GM12878 (cell line): ENCODE measurements around the gene DDX39B. TPM values are rescaled to one million over a fixed set of nuclear protein-coding genes. Genes with fewer than 3 reads are reported as not detected.
A peak's percentile ranks its signal among the peaks of the same experiment; 100 is the strongest.

Experiments
- ATAC-seq: fragments of 200-7000 bp; cut with Tn5 transposase; 3 replicates; pipeline ENCODE4 v1.9.1; 2020; ENCODE audit warnings: mild to moderate bottlenecking, moderate library complexity
- BruUV-seq: library from RNA; stranded (reverse); fragments of 400-500 nt; replicated peaks from 2 replicates; lab custom pipeline; 2021; lab: Mats Ljungman, UMichigan
- CTCF ChIA-PET: fragments of 300-600 bp; sonication (Branson Sonifier 250); formaldehyde crosslinking; extraction: SDS; loops from one replicate; lab custom pipeline; 2021; ENCODE audit warnings: inconsistent platforms; lab: Yijun Ruan, JAX
- POLR2A ChIA-PET: fragments of 350-600 bp; formaldehyde crosslinking; extraction: SDS; loops from one replicate; lab custom pipeline; 2021; ENCODE audit warnings: inconsistent platforms; lab: Charles Lee
- RAD21 ChIA-PET: fragments of 300-600 bp; sonication (Branson Sonifier 250); formaldehyde crosslinking; loops from one replicate; lab custom pipeline; 2023; ENCODE audit warnings: antibody characterized with exemption; ENCODE audit not compliant: unreplicated experiment; lab: Charles Lee
- SMC1A ChIA-PET: fragments of 300-600 bp; sonication (Branson Sonifier 250); formaldehyde crosslinking; loops from one replicate; lab custom pipeline; 2023; ENCODE audit not compliant: unreplicated experiment, uncharacterized antibody; lab: Charles Lee
- DNase-seq: peaks from one replicate; pipeline ENCODE4 v3.0.0-alpha.2; 2011; ENCODE audit warnings: low read depth, low spot score
- FAIRE-seq: peaks from 3 replicates; lab custom pipeline; 2011; peaks lifted over from hg19 to GRCh38; lab: Jason Lieb, UNC
- H2AFZ ChIP-seq: 2 replicates; pipeline ENCODE4 v1.6.0; 2011; ENCODE audit warnings: low read depth, low read length, control low read depth; ENCODE audit not compliant: control insufficient read depth
- H3K27ac ChIP-seq: 2 replicates; pipeline ENCODE4 v1.5.1; 2011; ENCODE audit warnings: control low read depth; ENCODE audit not compliant: control insufficient read depth, insufficient read depth
- H3K27me3 ChIP-seq, 2 experiments: replicated peaks in 1 of 2; 2 replicates each; pipeline versions ENCODE4 v1.6.0 to v1.6.1; 2011; ENCODE audit warnings: low read length in 1 of 2; ENCODE audit not compliant: control insufficient read depth in 2 of 2, insufficient read depth in 2 of 2
- H3K36me3 ChIP-seq, 2 experiments: 2 replicates each; pipeline ENCODE4 v1.5.1; 2011; ENCODE audit warnings: low read length in 1 of 2; ENCODE audit not compliant: control insufficient read depth in 2 of 2, insufficient read depth in 2 of 2
- H3K4me1 ChIP-seq: 2 replicates; pipeline ENCODE4 v1.6.1; 2011; ENCODE audit warnings: mild to moderate bottlenecking, low read length, moderate library complexity, mixed read lengths; ENCODE audit not compliant: control insufficient read depth, insufficient read depth
- H3K4me2 ChIP-seq: 2 replicates; pipeline ENCODE4 v1.6.0; 2011; ENCODE audit warnings: control low read depth; ENCODE audit not compliant: control insufficient read depth, insufficient read depth
- H3K4me3 ChIP-seq: fragments of 200-600 bp; sonication (generic); 2 replicates; pipeline ENCODE4 v1.5.1; 2016
- H3K79me2 ChIP-seq: 2 replicates; pipeline ENCODE4 v1.6.0; 2011; ENCODE audit warnings: low read length; ENCODE audit not compliant: control insufficient read depth, insufficient read depth
- H3K9ac ChIP-seq: 2 replicates; pipeline ENCODE4 v1.8.0; 2011; ENCODE audit warnings: low read length, control low read depth, mixed read lengths; ENCODE audit not compliant: control insufficient read depth, insufficient read depth
- H3K9me3 ChIP-seq: replicated peaks from 3 replicates; pipeline ENCODE4 v1.5.1; 2011; ENCODE audit warnings: mild to moderate bottlenecking, low read length; ENCODE audit not compliant: control insufficient read depth, insufficient read depth
- H4K20me1 ChIP-seq: 2 replicates; pipeline ENCODE4 v1.6.0; 2011; ENCODE audit not compliant: control insufficient read depth, insufficient read depth
- CBX3 ChIP-seq: fragments of 200-600 bp; sonication (generic); IDR thresholded peaks from 2 replicates; pipeline ENCODE4 v1.6.1; 2016; ENCODE audit warnings: low read depth, borderline replicate concordance
- EED ChIP-seq: sonication (generic); IDR thresholded peaks from 2 replicates; pipeline ENCODE4 v1.6.1; 2016; ENCODE audit warnings: antibody characterized with exemption, low read depth
- FOXM1 ChIP-seq: IDR thresholded peaks from 2 replicates; pipeline ENCODE4 v1.6.1; 2012; ENCODE audit warnings: low read depth, mild to moderate bottlenecking, inconsistent platforms, low read length, moderate library complexity
- IKZF1 ChIP-seq: fragments of 450-650 bp; conservative IDR thresholded peaks from 2 replicates; pipeline ENCODE4 v1.6.1; 2017; ENCODE audit warnings: antibody characterized with exemption, mild to moderate bottlenecking
- IKZF2 ChIP-seq, 2 experiments: fragments of 450-650 bp; IDR thresholded peaks; 2 replicates each; pipeline ENCODE4 v1.6.1; 2017; ENCODE audit warnings: mild to moderate bottlenecking in 2 of 2, moderate library complexity in 2 of 2
- MEF2B ChIP-seq: fragments of 450-650 bp; IDR thresholded peaks from 2 replicates; pipeline ENCODE4 v1.6.1; 2018; ENCODE audit warnings: mild to moderate bottlenecking, moderate library complexity; ENCODE audit not compliant: partially characterized antibody, poor library complexity, severe bottlenecking
- MTA2 ChIP-seq: fragments of 450-650 bp; IDR thresholded peaks from 2 replicates; pipeline ENCODE4 v1.6.1; 2016; ENCODE audit warnings: low read depth, mild to moderate bottlenecking, moderate library complexity
- NR2C1 ChIP-seq: fragments of 450-650 bp; IDR thresholded peaks from 2 replicates; pipeline ENCODE4 v1.6.1; 2017; ENCODE audit warnings: antibody characterized with exemption, mild to moderate bottlenecking, moderate library complexity
- PKNOX1 ChIP-seq: fragments of 450-650 bp; IDR thresholded peaks from 2 replicates; pipeline ENCODE4 v1.6.1; 2016; ENCODE audit warnings: mild to moderate bottlenecking
- POLR2A ChIP-seq: IDR thresholded peaks from 2 replicates; pipeline ENCODE4 v1.6.1; 2011; ENCODE audit warnings: low read depth, mild to moderate bottlenecking, low read length
- SMAD1 ChIP-seq: fragments of 450-650 bp; IDR thresholded peaks from 2 replicates; pipeline ENCODE4 v1.6.1; 2018; ENCODE audit warnings: mild to moderate bottlenecking, low read depth; ENCODE audit not compliant: partially characterized antibody
- SMAD5 ChIP-seq: IDR thresholded peaks from 2 replicates; pipeline ENCODE4 v1.6.1; 2016; ENCODE audit warnings: antibody characterized with exemption, low read depth
- ZBTB33 ChIP-seq: fragments of 450-650 bp; IDR thresholded peaks from 2 replicates; pipeline ENCODE4 v1.6.1; 2017; ENCODE audit warnings: mild to moderate bottlenecking
- ZBTB40 ChIP-seq: fragments of 450-650 bp; IDR thresholded peaks from 2 replicates; pipeline ENCODE4 v1.6.1; 2016; ENCODE audit warnings: mild to moderate bottlenecking, moderate library complexity, borderline replicate concordance
- ZNF274 ChIP-seq: IDR thresholded peaks from one replicate; pipeline ENCODE4 v1.8.0; 2011; ENCODE audit not compliant: insufficient read length, insufficient read depth
- ZSCAN29 ChIP-seq: fragments of 450-650 bp; IDR thresholded peaks from 2 replicates; pipeline ENCODE4 v1.6.1; 2017; ENCODE audit warnings: mild to moderate bottlenecking, moderate library complexity
- WGBS: methylation state at CpG from one replicate; pipeline ENCODE4 v1.1.6; 2016; ENCODE audit warnings: low lambda C conversion rate; ENCODE audit not compliant: insufficient replicate concordance, insufficient coverage; ENCODE audit errors: missing lambda C conversion rate; 5-methylcytosine and 5-hydroxymethylcytosine counted together
- in situ Hi-C: fragments of 300-500 bp; cut with MboI; formaldehyde crosslinking; loops from 9 replicates; pipeline ENCODE4 v1.14.3; 2018; ENCODE audit warnings: mixed read lengths
- intact Hi-C: fragments of 100-400 bp; cut with micrococcal nuclease; formaldehyde crosslinking; loops from one replicate; pipeline ENCODE4 v1.14.2; 2022; ENCODE audit not compliant: unreplicated experiment
- polyA plus RNA-seq, 11 experiments: library from polyadenylated mRNA; depleted of rRNA in 4 of 11; unstranded in 6 of 11; stranded (reverse) in 5 of 11; fragments of >200 nt; fragmentation: Nextera tagmentation in 4 of 11; fragmentation: Illumina TruSeq in 1 of 11; extraction: Ambion mirVana in 4 of 11; extraction: Trizol in 1 of 11; gene quantifications; 1 replicate in 1 of 11; 2 replicates in 10 of 11; pipeline versions ENCODE4 v1.2.1 to v1.2.3, GENCODE V29; 2011 to 2016; ENCODE audit warnings: inconsistent platforms in 2 of 11, missing spikeins in 2 of 11, low read depth in 1 of 11
- total RNA-seq, 4 experiments: library from RNA; depleted of rRNA in 3 of 4; stranded (reverse); fragments of >200 nt in 3 of 4; fragmentation: Illumina TruSeq in 1 of 4; extraction: Trizol in 1 of 4; gene quantifications; 2 replicates each; pipeline versions ENCODE4 v1.2.1 to v1.2.3, GENCODE V29; 2013 to 2021

DDX39B gene
- total and polyA plus RNA-seq, 10 of the 15 experiments (the other 5 are each of a cell fraction or from before 2014, with no cell fraction given): 271 to 661 (median 330) TPM

- BruUV-seq: no TSS peak
- Histone ChIP-seq H3K4me3 (peak overlapping the region; percentile 93; the same call in 1 of the 2 replicates), H3K4me2 (peak overlapping the region; percentile 57), H3K9me3 (no peaks in the 10 kb centered on the region), H2AFZ (no peak overlapping the region), H3K27me3 (no peaks in the 10 kb centered on the region), H4K20me1 (no peaks in the 10 kb centered on the region), H3K4me1 (peaks cover 46% of the 10 kb centered on the region), H3K79me2 (peaks cover 82% of the 10 kb centered on the region), H3K36me3 (peaks cover 0 to 7% of the 10 kb centered on the region in 2 experiments; a peak in 2 of 4 replicates), H3K9ac (no peak overlapping the region), H3K27ac (peak overlapping the region; percentile 20; the same call in 1 of the 2 replicates)
- CTCF ChIA-PET: interaction anchor here (1.3 to 31.0 kb wide), 3 partner anchors 15 to 44 kb away, joined by 3 to 2098 read pairs (median 789); partner anchors contain the start of genes ATP6V1G2, DDX39B, LST1 and LTA
- intact Hi-C loops (no loop called here), in situ Hi-C loops (no loop called here)
- no peak for DNase-seq
- SMC1A ChIA-PET: interaction anchor here (2.4 to 45.5 kb wide), 3 partner anchors 17 to 31 kb away, joined by 8 to 1989 read pairs (median 523); partner anchors contain the start of genes ATP6V1G2, DDX39B, LTA and NCR3
- POLR2A ChIA-PET: interaction anchor here (1.0 to 17.1 kb wide), 6 partner anchors 6 to 42 kb away, joined by 3 to 282 read pairs (median 164); partner anchors contain the start of genes ATP6V1G2, LST1, LTB and NCR3
- FAIRE-seq: no peak
- RAD21 ChIA-PET: interaction anchor here (1.0 to 17.5 kb wide), 3 partner anchors 8 to 25 kb away, joined by 3 to 620 read pairs (median 466); partner anchors contain the start of genes ATP6V1G2, NCR3 and NFKBIL1
- WGBS: 34% methylated on average over 12 of the region's 12 CpGs
- ATAC-seq: no peak
- TF ChIP-seq MEF2B (peak; percentile 32), POLR2A (peak; percentile 62), SMAD5 (peak; percentile 78), ZSCAN29 (no peak), FOXM1 (no peak), NR2C1 (no peak), ZBTB33 (no peak), EED (peak; percentile 92), SMAD1 (no peak), IKZF2 (IDR thresholded peaks at IDR 0.05) (peak; percentile 49 to 50; a peak in 2 of 4 replicates), ZNF274 (no peak), CBX3 (no peak), IKZF1 (peak; percentile 69), ZBTB40 (0 out of 2 replicates have a peak, but pooled peaks have one; percentile 26), MTA2 (no peak), PKNOX1 (peak; percentile 67)
Observed at GRCh38 chr6:31578184-31579118, 36.6 kb upstream of the DDX39B start.
